OCI-LY7 (cell line): Measurements from ENCODE around the gene RANBP9. TPM values are rescaled to one million over a fixed set of nuclear protein-coding genes. Genes with fewer than 3 reads are reported as not detected.

ENCODE experiments used
- BruUV-seq: library from RNA; stranded (reverse); fragments of 400-500 nt; replicated peaks from 2 replicates; lab custom pipeline; 2021; lab: Mats Ljungman, UMichigan
- CTCF ChIA-PET: fragments of 300-600 bp; sonication (Branson Sonifier 250); formaldehyde crosslinking; loops from one replicate; lab custom pipeline; 2022; ENCODE audit warnings: antibody characterized with exemption; ENCODE audit not compliant: unreplicated experiment; lab: Charles Lee
- POLR2A ChIA-PET: fragments of 300-600 bp; sonication (Branson Sonifier 250); formaldehyde crosslinking; loops from one replicate; lab custom pipeline; 2022; ENCODE audit warnings: antibody characterized with exemption; lab: Charles Lee
- DNase-seq: peaks from one replicate; pipeline ENCODE4 v3.0.0-alpha.2; 2015; ENCODE audit warnings: low spot score
- H2AFZ ChIP-seq: fragments of 200-600 bp; sonication (generic), shearing (Covaris generic); 2 replicates; pipeline ENCODE4 v1.6.1; 2014; ENCODE audit warnings: mild to moderate bottlenecking, antibody characterized with exemption, low read length, moderate library complexity
- H3K27ac ChIP-seq: fragments of 200-600 bp; sonication (generic); 2 replicates; pipeline ENCODE4 v1.5.1; 2014; ENCODE audit warnings: mixed run types, low read depth, mild to moderate bottlenecking, moderate library complexity, low read length, inconsistent platforms; ENCODE audit not compliant: poor library complexity, severe bottlenecking
- H3K36me3 ChIP-seq: fragments of 200-600 bp; sonication (generic); 2 replicates; pipeline ENCODE4 v1.6.1; 2014; ENCODE audit warnings: mild to moderate bottlenecking, antibody characterized with exemption, low read length, moderate library complexity, mixed read lengths; ENCODE audit not compliant: insufficient read depth
- H3K4me1 ChIP-seq: fragments of 200-600 bp; sonication (generic); 2 replicates; pipeline ENCODE4 v1.5.1; 2014; ENCODE audit warnings: mild to moderate bottlenecking, low read length; ENCODE audit not compliant: insufficient read depth, poor library complexity, severe bottlenecking
- H3K4me2 ChIP-seq: fragments of 200-600 bp; sonication (generic); 2 replicates; pipeline ENCODE4 v1.6.1; 2014; ENCODE audit warnings: mild to moderate bottlenecking, low read length
- H3K4me3 ChIP-seq: fragments of 200-600 bp; sonication (generic); 2 replicates; pipeline ENCODE4 v1.5.1; 2014; ENCODE audit warnings: mild to moderate bottlenecking, low read depth, low read length; ENCODE audit not compliant: poor library complexity, severe bottlenecking
- H3K79me2 ChIP-seq: fragments of 200-600 bp; sonication (generic); 2 replicates; pipeline ENCODE4 v1.6.1; 2016; ENCODE audit warnings: low read depth, mild to moderate bottlenecking, low read length, moderate library complexity, mixed read lengths; ENCODE audit not compliant: insufficient read depth
- H3K9me2 ChIP-seq: fragments of 200-600 bp; sonication (generic); 2 replicates; pipeline ENCODE4 v1.6.1; 2016; ENCODE audit warnings: mild to moderate bottlenecking, low read length, mixed read lengths; ENCODE audit not compliant: insufficient read depth
- H3K9me3 ChIP-seq: fragments of 200-600 bp; sonication (generic); 2 replicates; pipeline ENCODE4 v1.6.1; 2014; ENCODE audit warnings: mild to moderate bottlenecking, mixed run types, low read length, mixed read lengths
- H4K20me1 ChIP-seq: fragments of 200-600 bp; sonication (generic); 2 replicates; pipeline ENCODE4 v1.6.1; 2014; ENCODE audit warnings: mild to moderate bottlenecking, antibody characterized with exemption, low read length, moderate library complexity, mixed read lengths; ENCODE audit not compliant: insufficient read depth
- EZH2phosphoT487 ChIP-seq: fragments of 200-600 bp; sonication (generic); IDR thresholded peaks from 2 replicates; pipeline ENCODE4 v1.6.1; 2018; ENCODE audit warnings: low read depth, borderline replicate concordance, mild to moderate bottlenecking, mixed run types, antibody characterized with exemption, low read length, moderate library complexity, mixed read lengths
- intact Hi-C: fragments of 100-400 bp; cut with micrococcal nuclease; formaldehyde crosslinking; loops from one replicate; pipeline ENCODE4 v1.10.0; 2022; ENCODE audit not compliant: unreplicated experiment
- total RNA-seq, 2 experiments: library from RNA; depleted of rRNA in 1 of 2; stranded (reverse); fragments of >200 nt in 1 of 2; shearing (Covaris generic) in 1 of 2; gene quantifications; 2 replicates each; pipeline ENCODE4 v1.2.3, GENCODE V29; 2014 to 2022
- TF ChIP-seq, protein P1 (sequence below): fragments of 200-600 bp; sonication (generic); conservative IDR thresholded peaks from 2 replicates; pipeline ENCODE4 v1.5.1; 2014; ENCODE audit warnings: mild to moderate bottlenecking, antibody characterized with exemption, low read length, moderate library complexity, mixed read lengths

RANBP9 gene
- total RNA-seq, 2 experiments from 2014 or later, result 20.5 to 35.0 TPM

DNA sequence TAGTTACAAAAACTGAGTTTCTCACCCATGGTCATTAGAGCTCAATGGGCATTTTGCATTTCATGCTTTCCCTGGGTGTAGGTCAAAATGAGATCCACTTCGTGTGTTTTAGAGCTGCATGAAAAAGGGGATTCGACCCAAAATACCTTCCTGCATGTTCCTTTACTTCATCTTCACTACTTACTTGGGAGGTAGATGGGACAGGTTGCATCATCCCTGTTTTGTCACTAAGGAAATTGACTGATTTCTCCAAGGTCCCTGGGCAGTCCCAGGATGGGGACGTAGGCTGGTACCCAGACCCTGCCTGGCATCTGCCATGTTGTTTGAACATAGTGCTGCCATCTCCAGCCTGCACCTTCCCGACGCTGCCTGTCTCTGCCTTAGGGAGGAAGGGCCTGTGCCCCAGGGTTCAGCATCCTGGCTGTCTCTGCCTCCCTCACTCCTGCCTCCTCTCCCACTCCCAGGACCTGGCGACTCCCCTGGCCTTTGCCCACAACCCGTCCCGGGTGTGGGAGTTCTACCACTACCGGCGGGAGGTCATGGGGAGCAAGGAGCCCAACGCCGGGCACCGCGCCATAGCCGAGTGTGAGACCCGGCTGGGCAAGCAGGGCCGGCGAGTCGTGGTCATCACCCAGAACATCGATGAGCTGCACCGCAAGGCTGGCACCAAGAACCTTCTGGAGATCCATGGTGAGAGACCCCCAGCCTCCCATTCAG lies 120.3 kb downstream of the RANBP9 start:
- TF ChIP-seq EZH2phosphoT487, result no peak
- TF ChIP-seq, protein P1, sequence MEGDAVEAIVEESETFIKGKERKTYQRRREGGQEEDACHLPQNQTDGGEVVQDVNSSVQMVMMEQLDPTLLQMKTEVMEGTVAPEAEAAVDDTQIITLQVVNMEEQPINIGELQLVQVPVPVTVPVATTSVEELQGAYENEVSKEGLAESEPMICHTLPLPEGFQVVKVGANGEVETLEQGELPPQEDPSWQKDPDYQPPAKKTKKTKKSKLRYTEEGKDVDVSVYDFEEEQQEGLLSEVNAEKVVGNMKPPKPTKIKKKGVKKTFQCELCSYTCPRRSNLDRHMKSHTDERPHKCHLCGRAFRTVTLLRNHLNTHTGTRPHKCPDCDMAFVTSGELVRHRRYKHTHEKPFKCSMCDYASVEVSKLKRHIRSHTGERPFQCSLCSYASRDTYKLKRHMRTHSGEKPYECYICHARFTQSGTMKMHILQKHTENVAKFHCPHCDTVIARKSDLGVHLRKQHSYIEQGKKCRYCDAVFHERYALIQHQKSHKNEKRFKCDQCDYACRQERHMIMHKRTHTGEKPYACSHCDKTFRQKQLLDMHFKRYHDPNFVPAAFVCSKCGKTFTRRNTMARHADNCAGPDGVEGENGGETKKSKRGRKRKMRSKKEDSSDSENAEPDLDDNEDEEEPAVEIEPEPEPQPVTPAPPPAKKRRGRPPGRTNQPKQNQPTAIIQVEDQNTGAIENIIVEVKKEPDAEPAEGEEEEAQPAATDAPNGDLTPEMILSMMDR, result no peak
- H3K4me2 ChIP-seq, result no peak overlapping the region
- no peaks in the 10 kb centered on the region for H3K9me2 ChIP-seq
- H3K27ac ChIP-seq, result no peak overlapping the region
- ChIA-PET POLR2A (interaction anchor here (2.0 kb wide), 1 partner anchor 21 kb away, joined by 4 read pairs; no protein-coding TSS in a partner anchor), CTCF (no interaction called here)
- intact Hi-C loops, result no loop called here
- no peak for DNase-seq
- no TSS peak for BruUV-seq
- H2AFZ ChIP-seq, result no peak overlapping the region
- peaks cover 54% of the 10 kb centered on the region for H3K36me3 ChIP-seq
- no peaks in the 10 kb centered on the region for H3K9me3 ChIP-seq
- H3K79me2 ChIP-seq, result no peaks in the 10 kb centered on the region
- no peak overlapping the region for H3K4me3 ChIP-seq
- no peaks in the 10 kb centered on the region for H3K4me1 ChIP-seq
- no peaks in the 10 kb centered on the region; the same call in 1 of the 2 replicates for H4K20me1 ChIP-seq

DNA sequence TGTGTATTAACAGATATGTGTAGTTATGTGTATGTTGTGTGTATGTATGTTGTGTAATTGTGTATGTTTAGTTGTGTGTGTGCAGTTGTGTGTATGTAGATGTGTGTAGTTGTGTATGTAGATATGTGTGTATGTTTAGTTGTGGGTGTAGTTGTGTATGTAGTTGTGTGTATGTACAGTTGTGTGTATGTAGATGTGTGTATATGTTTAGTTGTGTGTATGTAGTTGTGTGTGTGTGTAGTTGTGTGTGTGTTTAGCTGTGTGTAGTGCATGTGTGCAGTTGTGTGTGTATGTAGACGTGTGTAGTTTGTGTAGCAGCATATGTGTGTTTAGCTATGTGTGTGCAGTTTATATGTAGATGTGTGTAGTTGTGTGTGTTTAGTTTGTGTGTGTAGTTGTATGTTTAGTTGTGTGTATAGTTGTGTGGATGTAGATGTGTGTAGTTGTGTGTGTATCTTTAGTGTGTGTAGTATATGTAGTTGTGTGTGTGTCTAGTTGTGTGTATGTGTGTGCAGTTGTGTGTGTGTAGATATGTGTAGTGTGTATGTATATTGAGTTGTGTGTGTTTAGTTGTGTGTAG lies 121.0 kb downstream of the RANBP9 start:
- no peaks in the 10 kb centered on the region; the same call in 1 of the 2 replicates for H4K20me1 ChIP-seq
- ChIA-PET POLR2A (interaction anchor here (2.0 kb wide), 1 partner anchor 22 kb away, joined by 4 read pairs; no protein-coding TSS in a partner anchor), CTCF (no interaction called here)
- intact Hi-C loops, result no loop called here
- TF ChIP-seq, protein P1, result no peak
- TF ChIP-seq EZH2phosphoT487, result no peak
- H3K36me3 ChIP-seq, result peaks cover 54% of the 10 kb centered on the region
- H3K4me1 ChIP-seq, result no peaks in the 10 kb centered on the region
- H2AFZ ChIP-seq, result no peak overlapping the region
- no peak for DNase-seq
- no peaks in the 10 kb centered on the region for H3K9me2 ChIP-seq
- H3K79me2 ChIP-seq, result no peaks in the 10 kb centered on the region
- no peaks in the 10 kb centered on the region for H3K9me3 ChIP-seq
- H3K4me3 ChIP-seq, result no peak overlapping the region
- H3K4me2 ChIP-seq, result no peak overlapping the region
- H3K27ac ChIP-seq, result no peak overlapping the region
- no TSS peak for BruUV-seq

DNA sequence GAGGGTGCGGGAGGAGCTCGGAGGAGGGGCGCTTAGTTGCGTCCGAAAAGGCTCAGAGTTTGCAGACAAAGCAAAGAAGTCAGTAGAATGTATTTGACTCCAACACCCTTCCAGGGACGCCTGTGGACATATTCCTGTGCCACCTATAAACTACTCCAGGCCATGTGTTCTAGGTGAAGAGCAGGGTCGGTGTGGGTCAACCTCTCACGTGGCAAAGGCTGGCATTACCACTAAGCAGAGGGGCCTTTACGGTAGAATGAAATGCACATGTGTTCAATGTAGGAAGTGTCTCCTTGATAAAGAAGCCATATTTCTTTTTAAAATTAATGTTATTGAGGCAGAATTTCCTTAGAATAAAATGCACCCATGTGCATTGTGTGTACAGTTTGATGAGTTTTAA lies 121.8 kb downstream of the RANBP9 start:
- Histone ChIP-seq H2AFZ (no peak overlapping the region), H3K4me3 (no peak overlapping the region), H3K4me2 (no peak overlapping the region), H3K4me1 (no peaks in the 10 kb centered on the region), H3K27ac (no peak overlapping the region), H3K79me2 (no peaks in the 10 kb centered on the region), H3K36me3 (peaks cover 45% of the 10 kb centered on the region), H3K9me2 (no peaks in the 10 kb centered on the region), H3K9me3 (no peaks in the 10 kb centered on the region), H4K20me1 (no peaks in the 10 kb centered on the region; the same call in 1 of the 2 replicates)
- TF ChIP-seq, protein P1, result no peak
- no peak for TF ChIP-seq EZH2phosphoT487
- BruUV-seq, result no TSS peak
- ChIA-PET CTCF (no interaction called here), POLR2A (interaction anchor here (2.0 kb wide), 1 partner anchor 23 kb away, joined by 4 read pairs; no protein-coding TSS in a partner anchor)
- intact Hi-C loops, result no loop called here
- DNase-seq, result no peak
